Activated naive CD8-positive, alpha-beta T cell (primary cell): ENCODE results near the gene MEF2D.

Experiments
- H3K27ac Mint-ChIP-seq: one replicate; pipeline ENCODE4 v1.8.0; 2021; ENCODE audit warnings: mixed read lengths
- H3K27me3 Mint-ChIP-seq: one replicate; pipeline ENCODE4 v1.8.0; 2021; ENCODE audit warnings: mixed read lengths
- H3K36me3 Mint-ChIP-seq: one replicate; pipeline ENCODE4 v1.8.0; 2021; ENCODE audit warnings: mixed read lengths
- H3K4me1 Mint-ChIP-seq: one replicate; pipeline ENCODE4 v1.8.0; 2021; ENCODE audit warnings: low read depth, mixed read lengths
- H3K4me3 Mint-ChIP-seq: one replicate; pipeline ENCODE4 v1.8.0; 2021; ENCODE audit warnings: mild to moderate bottlenecking, mixed read lengths
- H3K9me3 Mint-ChIP-seq: one replicate; pipeline ENCODE4 v1.8.0; 2021; ENCODE audit warnings: low read depth, mixed read lengths

MEF2D gene

GRCh38 chr1:156421062-156421938 lies 79.3 kb downstream of the MEF2D start:
- H3K4me3 Mint-ChIP-seq, result peak overlapping the region; percentile 94
- peaks cover 31% of the 10 kb centered on the region for H3K27me3 Mint-ChIP-seq
- no peaks in the 10 kb centered on the region for H3K36me3 Mint-ChIP-seq
- no peaks in the 10 kb centered on the region for H3K9me3 Mint-ChIP-seq
- peaks cover 17% of the 10 kb centered on the region for H3K4me1 Mint-ChIP-seq
- H3K27ac Mint-ChIP-seq, result no peak overlapping the region

- H3K27ac Mint-ChIP-seq, result peak overlapping the region; percentile 77
- peaks cover 17% of the 10 kb centered on the region for H3K4me1 Mint-ChIP-seq
- H3K36me3 Mint-ChIP-seq, result no peaks in the 10 kb centered on the region
- H3K4me3 Mint-ChIP-seq, result peak overlapping the region; percentile 94
- no peaks in the 10 kb centered on the region for H3K9me3 Mint-ChIP-seq
- peaks cover 28% of the 10 kb centered on the region for H3K27me3 Mint-ChIP-seq
Observed at GRCh38 chr1:156420205-156421061, 80.1 kb downstream of the MEF2D start.

GRCh38 chr1:156419854-156420204 lies 80.7 kb downstream of the MEF2D start:
- H3K4me3 Mint-ChIP-seq, result peak overlapping the region; percentile 94
- no peak overlapping the region for H3K27ac Mint-ChIP-seq
- peaks cover 17% of the 10 kb centered on the region for H3K4me1 Mint-ChIP-seq
- H3K36me3 Mint-ChIP-seq, result no peaks in the 10 kb centered on the region
- no peaks in the 10 kb centered on the region for H3K9me3 Mint-ChIP-seq
- H3K27me3 Mint-ChIP-seq, result peaks cover 29% of the 10 kb centered on the region

GRCh38 chr1:156418416-156419070 lies 82.0 kb downstream of the MEF2D start:
- Mint-ChIP-seq H3K4me3 (no peak overlapping the region), H3K9me3 (no peaks in the 10 kb centered on the region), H3K27ac (no peak overlapping the region), H3K4me1 (peaks cover 17% of the 10 kb centered on the region), H3K27me3 (peaks cover 25% of the 10 kb centered on the region), H3K36me3 (no peaks in the 10 kb centered on the region)

- H3K4me3 Mint-ChIP-seq, result no peak overlapping the region
- H3K27me3 Mint-ChIP-seq, result peaks cover 18% of the 10 kb centered on the region
- no peaks in the 10 kb centered on the region for H3K9me3 Mint-ChIP-seq
- H3K36me3 Mint-ChIP-seq, result no peaks in the 10 kb centered on the region
- H3K4me1 Mint-ChIP-seq, result peaks cover 17% of the 10 kb centered on the region
- no peak overlapping the region for H3K27ac Mint-ChIP-seq
Observed at GRCh38 chr1:156417401-156418020, 83.1 kb downstream of the MEF2D start.

GRCh38 chr1:156416993-156417392 lies 83.6 kb downstream of the MEF2D start:
- H3K27me3 Mint-ChIP-seq, result peaks cover 17% of the 10 kb centered on the region

GRCh38 chr1:156414461-156415064 lies 86.0 kb downstream of the MEF2D start:
- Mint-ChIP-seq H3K9me3 (no peaks in the 10 kb centered on the region), H3K27ac (no peak overlapping the region), H3K4me3 (no peak overlapping the region), H3K4me1 (peaks cover 3% of the 10 kb centered on the region), H3K27me3 (peaks cover 18% of the 10 kb centered on the region), H3K36me3 (no peaks in the 10 kb centered on the region)

More at GRCh38 chr1:156416993-156417392, 83.6 kb downstream of the MEF2D start:
- Mint-ChIP-seq H3K4me1 (peaks cover 16% of the 10 kb centered on the region), H3K27ac (no peak overlapping the region), H3K4me3 (no peak overlapping the region), H3K9me3 (no peaks in the 10 kb centered on the region), H3K36me3 (no peaks in the 10 kb centered on the region)
